GM12878 (cell line): ENCODE results near the gene CAMKK2. TPM values are rescaled to one million over a fixed set of nuclear protein-coding genes. Genes with fewer than 3 reads are reported as not detected.

ENCODE experiments used
- ATAC-seq: fragments of 200-7000 bp; cut with Tn5 transposase; 3 replicates; pipeline ENCODE4 v1.9.1; 2020; ENCODE audit warnings: mild to moderate bottlenecking, moderate library complexity
- BruUV-seq: library from RNA; stranded (reverse); fragments of 400-500 nt; replicated peaks from 2 replicates; lab custom pipeline; 2021; lab: Mats Ljungman, UMichigan
- CTCF ChIA-PET: fragments of 300-600 bp; sonication (Branson Sonifier 250); formaldehyde crosslinking; extraction: SDS; loops from one replicate; lab custom pipeline; 2021; ENCODE audit warnings: inconsistent platforms; lab: Yijun Ruan, JAX
- POLR2A ChIA-PET: fragments of 350-600 bp; formaldehyde crosslinking; extraction: SDS; loops from one replicate; lab custom pipeline; 2021; ENCODE audit warnings: inconsistent platforms; lab: Charles Lee
- RAD21 ChIA-PET: fragments of 300-600 bp; sonication (Branson Sonifier 250); formaldehyde crosslinking; loops from one replicate; lab custom pipeline; 2023; ENCODE audit warnings: antibody characterized with exemption; ENCODE audit not compliant: unreplicated experiment; lab: Charles Lee
- SMC1A ChIA-PET: fragments of 300-600 bp; sonication (Branson Sonifier 250); formaldehyde crosslinking; loops from one replicate; lab custom pipeline; 2023; ENCODE audit not compliant: unreplicated experiment, uncharacterized antibody; lab: Charles Lee
- DNase-seq: peaks from one replicate; pipeline ENCODE4 v3.0.0-alpha.2; 2011; ENCODE audit warnings: low read depth, low spot score
- FAIRE-seq: peaks from 3 replicates; lab custom pipeline; 2011; peaks lifted over from hg19 to GRCh38; lab: Jason Lieb, UNC
- H2AFZ ChIP-seq: 2 replicates; pipeline ENCODE4 v1.6.0; 2011; ENCODE audit warnings: low read depth, low read length, control low read depth; ENCODE audit not compliant: control insufficient read depth
- H3K27ac ChIP-seq: 2 replicates; pipeline ENCODE4 v1.5.1; 2011; ENCODE audit warnings: control low read depth; ENCODE audit not compliant: control insufficient read depth, insufficient read depth
- H3K27me3 ChIP-seq, 2 experiments: replicated peaks in 1 of 2; 2 replicates each; pipeline versions ENCODE4 v1.6.0 to v1.6.1; 2011; ENCODE audit warnings: low read length in 1 of 2; ENCODE audit not compliant: control insufficient read depth in 2 of 2, insufficient read depth in 2 of 2
- H3K36me3 ChIP-seq, 2 experiments: 2 replicates each; pipeline ENCODE4 v1.5.1; 2011; ENCODE audit warnings: low read length in 1 of 2; ENCODE audit not compliant: control insufficient read depth in 2 of 2, insufficient read depth in 2 of 2
- H3K4me1 ChIP-seq: 2 replicates; pipeline ENCODE4 v1.6.1; 2011; ENCODE audit warnings: mild to moderate bottlenecking, low read length, moderate library complexity, mixed read lengths; ENCODE audit not compliant: control insufficient read depth, insufficient read depth
- H3K4me2 ChIP-seq: 2 replicates; pipeline ENCODE4 v1.6.0; 2011; ENCODE audit warnings: control low read depth; ENCODE audit not compliant: control insufficient read depth, insufficient read depth
- H3K4me3 ChIP-seq: fragments of 200-600 bp; sonication (generic); 2 replicates; pipeline ENCODE4 v1.5.1; 2016
- H3K79me2 ChIP-seq: 2 replicates; pipeline ENCODE4 v1.6.0; 2011; ENCODE audit warnings: low read length; ENCODE audit not compliant: control insufficient read depth, insufficient read depth
- H3K9ac ChIP-seq: 2 replicates; pipeline ENCODE4 v1.8.0; 2011; ENCODE audit warnings: low read length, control low read depth, mixed read lengths; ENCODE audit not compliant: control insufficient read depth, insufficient read depth
- H3K9me3 ChIP-seq: replicated peaks from 3 replicates; pipeline ENCODE4 v1.5.1; 2011; ENCODE audit warnings: mild to moderate bottlenecking, low read length; ENCODE audit not compliant: control insufficient read depth, insufficient read depth
- H4K20me1 ChIP-seq: 2 replicates; pipeline ENCODE4 v1.6.0; 2011; ENCODE audit not compliant: control insufficient read depth, insufficient read depth
- CHD1 ChIP-seq: IDR thresholded peaks from 2 replicates; pipeline ENCODE4 v1.6.1; 2012; ENCODE audit warnings: low read depth, low read length, improper control_type of control experiment
- MEF2B ChIP-seq: fragments of 450-650 bp; IDR thresholded peaks from 2 replicates; pipeline ENCODE4 v1.6.1; 2018; ENCODE audit warnings: mild to moderate bottlenecking, moderate library complexity; ENCODE audit not compliant: partially characterized antibody, poor library complexity, severe bottlenecking
- MYB ChIP-seq: fragments of 150-350 bp; IDR thresholded peaks from 2 replicates; pipeline ENCODE4 v1.6.1; 2014; ENCODE audit warnings: mild to moderate bottlenecking, low read depth, low read length, borderline replicate concordance
- NFYA ChIP-seq: IDR thresholded peaks from 2 replicates; pipeline ENCODE4 v1.6.1; 2011; ENCODE audit warnings: low read depth, mild to moderate bottlenecking, low read length, improper control_type of control experiment, borderline replicate concordance
- POLR2AphosphoS5 ChIP-seq: IDR thresholded peaks from 2 replicates; pipeline ENCODE4 v1.6.1; 2011; ENCODE audit warnings: mild to moderate bottlenecking, low read length, inconsistent platforms
- SIX5 ChIP-seq: IDR thresholded peaks from 2 replicates; pipeline ENCODE4 v1.6.1; 2011; ENCODE audit warnings: mild to moderate bottlenecking, low read depth, low read length, moderate library complexity; ENCODE audit not compliant: severe bottlenecking
- SREBF1 ChIP-seq: IDR thresholded peaks from 2 replicates; pipeline ENCODE4 v1.6.1; 2012; ENCODE audit warnings: mild to moderate bottlenecking, low read length
- TARDBP ChIP-seq: IDR thresholded peaks from 2 replicates; pipeline ENCODE4 v1.6.1; 2016; ENCODE audit warnings: borderline replicate concordance
- ZZZ3 ChIP-seq: IDR thresholded peaks from 2 replicates; pipeline ENCODE4 v1.6.1; 2011; ENCODE audit warnings: low read depth; ENCODE audit not compliant: control insufficient read depth, insufficient read length
- WGBS: methylation state at CpG from one replicate; pipeline ENCODE4 v1.1.6; 2016; ENCODE audit warnings: low lambda C conversion rate; ENCODE audit not compliant: insufficient replicate concordance, insufficient coverage; ENCODE audit errors: missing lambda C conversion rate; 5-methylcytosine and 5-hydroxymethylcytosine counted together
- in situ Hi-C: fragments of 300-500 bp; cut with MboI; formaldehyde crosslinking; loops from 9 replicates; pipeline ENCODE4 v1.14.3; 2018; ENCODE audit warnings: mixed read lengths
- intact Hi-C: fragments of 100-400 bp; cut with micrococcal nuclease; formaldehyde crosslinking; loops from one replicate; pipeline ENCODE4 v1.14.2; 2022; ENCODE audit not compliant: unreplicated experiment
- polyA plus RNA-seq, 11 experiments: library from polyadenylated mRNA; depleted of rRNA in 4 of 11; unstranded in 6 of 11; stranded (reverse) in 5 of 11; fragments of >200 nt; fragmentation: Nextera tagmentation in 4 of 11; fragmentation: Illumina TruSeq in 1 of 11; extraction: Ambion mirVana in 4 of 11; extraction: Trizol in 1 of 11; gene quantifications; 1 replicate in 1 of 11; 2 replicates in 10 of 11; pipeline versions ENCODE4 v1.2.1 to v1.2.3, GENCODE V29; 2011 to 2016; ENCODE audit warnings: inconsistent platforms in 2 of 11, missing spikeins in 2 of 11, low read depth in 1 of 11
- total RNA-seq, 4 experiments: library from RNA; depleted of rRNA in 3 of 4; stranded (reverse); fragments of >200 nt in 3 of 4; fragmentation: Illumina TruSeq in 1 of 4; extraction: Trizol in 1 of 4; gene quantifications; 2 replicates each; pipeline versions ENCODE4 v1.2.1 to v1.2.3, GENCODE V29; 2013 to 2021
- TF ChIP-seq, protein P1 (sequence below): IDR thresholded peaks from 2 replicates; pipeline ENCODE4 v1.6.1; 2012; ENCODE audit warnings: low read length, inconsistent platforms
- TF ChIP-seq, protein P2 (sequence below): IDR thresholded peaks from 2 replicates; pipeline ENCODE4 v1.6.1; 2011; ENCODE audit warnings: borderline replicate concordance, low read depth, mild to moderate bottlenecking, moderate library complexity, low read length; ENCODE audit not compliant: insufficient read depth, poor library complexity, severe bottlenecking
- TF ChIP-seq, protein P3 (sequence below), 3 experiments: IDR thresholded peaks in 2 of 3; conservative IDR thresholded peaks in 1 of 3; 2 replicates each; pipeline ENCODE4 v1.5.1; 2011; ENCODE audit warnings: low read depth in 3 of 3, low read length in 3 of 3, mild to moderate bottlenecking in 3 of 3, control low read depth in 2 of 3, moderate library complexity in 2 of 3, inconsistent platforms in 1 of 3, mixed read lengths in 1 of 3; ENCODE audit not compliant: control insufficient read depth in 2 of 3, insufficient read depth in 1 of 3; ENCODE audit errors: extremely low read depth in 1 of 3
- TF ChIP-seq, protein P4 (sequence below): fragments of 450-650 bp; IDR thresholded peaks from 2 replicates; pipeline ENCODE4 v1.6.1; 2017; ENCODE audit warnings: mild to moderate bottlenecking, moderate library complexity

The CAMKK2 gene
- total and polyA plus RNA-seq, 10 of the 15 experiments (the other 5 are each of a cell fraction or from before 2014, with no cell fraction given) = 5.2 to 40.6 (median 26.6) TPM

DNA sequence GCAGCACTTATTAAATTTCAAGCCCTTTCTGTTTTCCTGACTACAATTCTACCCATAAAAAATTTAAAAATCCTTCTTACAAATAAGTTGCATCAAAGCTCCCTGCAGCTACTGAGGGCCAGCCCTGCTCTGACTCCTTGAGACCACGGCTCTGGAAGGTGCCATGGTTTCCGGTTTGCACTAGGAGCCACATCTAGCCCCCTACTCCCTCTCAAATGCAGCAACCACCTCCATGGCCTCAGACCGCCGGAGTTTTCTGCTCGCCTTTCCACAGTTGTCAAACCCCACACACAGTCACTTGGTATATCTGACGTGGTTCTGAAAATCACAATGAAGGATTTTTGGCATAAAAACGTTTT is 56.5 kb downstream of the CAMKK2 start:
- 83% methylated on average over 7 of the region's 7 CpGs for WGBS
- Histone ChIP-seq H3K9me3 (no peaks in the 10 kb centered on the region), H3K36me3 (peaks cover 6% of the 10 kb centered on the region in 2 experiments; a peak in 3 of 4 replicates), H3K27ac (no peak overlapping the region), H3K4me3 (no peak overlapping the region), H4K20me1 (no peaks in the 10 kb centered on the region), H3K27me3 (no peaks in the 10 kb centered on the region), H3K4me2 (no peak overlapping the region), H3K4me1 (peaks cover 14% of the 10 kb centered on the region), H2AFZ (no peak overlapping the region), H3K79me2 (no peaks in the 10 kb centered on the region), H3K9ac (no peak overlapping the region)
- no TSS peak for BruUV-seq
- FAIRE-seq (no peak), ATAC-seq (no peak), DNase-seq (no peak)
- RAD21 ChIA-PET = interaction anchor here (0.8 to 0.9 kb wide), 2 partner anchors 55 to 66 kb away, joined by 3 to 4 read pairs; no protein-coding TSS in a partner anchor
- intact Hi-C loops (no loop called here), in situ Hi-C loops (no loop called here)
- CTCF ChIA-PET = interaction anchor here (1.4 to 2.2 kb wide), 2 partner anchors 10 to 56 kb away, joined by 3 to 19 read pairs; no protein-coding TSS in a partner anchor
- POLR2A ChIA-PET = interaction anchor here (0.6 to 3.5 kb wide), 2 partner anchors 12 to 110 kb away, joined by 3 to 16 read pairs; no protein-coding TSS in a partner anchor
- SMC1A ChIA-PET = interaction anchor here (0.5 to 2.6 kb wide), 4 partner anchors 8 to 106 kb away, joined by 3 to 15 read pairs (median 6); no protein-coding TSS in a partner anchor
- TF ChIP-seq NFYA (no peak), SREBF1 (no peak), TARDBP (no peak), CHD1 (no peak), SIX5 (no peak), POLR2AphosphoS5 (no peak), MEF2B (no peak), ZZZ3 (no peak), MYB (no peak)
- TF ChIP-seq, protein P1, sequence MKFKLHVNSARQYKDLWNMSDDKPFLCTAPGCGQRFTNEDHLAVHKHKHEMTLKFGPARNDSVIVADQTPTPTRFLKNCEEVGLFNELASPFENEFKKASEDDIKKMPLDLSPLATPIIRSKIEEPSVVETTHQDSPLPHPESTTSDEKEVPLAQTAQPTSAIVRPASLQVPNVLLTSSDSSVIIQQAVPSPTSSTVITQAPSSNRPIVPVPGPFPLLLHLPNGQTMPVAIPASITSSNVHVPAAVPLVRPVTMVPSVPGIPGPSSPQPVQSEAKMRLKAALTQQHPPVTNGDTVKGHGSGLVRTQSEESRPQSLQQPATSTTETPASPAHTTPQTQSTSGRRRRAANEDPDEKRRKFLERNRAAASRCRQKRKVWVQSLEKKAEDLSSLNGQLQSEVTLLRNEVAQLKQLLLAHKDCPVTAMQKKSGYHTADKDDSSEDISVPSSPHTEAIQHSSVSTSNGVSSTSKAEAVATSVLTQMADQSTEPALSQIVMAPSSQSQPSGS = no peak
- TF ChIP-seq, protein P2, sequence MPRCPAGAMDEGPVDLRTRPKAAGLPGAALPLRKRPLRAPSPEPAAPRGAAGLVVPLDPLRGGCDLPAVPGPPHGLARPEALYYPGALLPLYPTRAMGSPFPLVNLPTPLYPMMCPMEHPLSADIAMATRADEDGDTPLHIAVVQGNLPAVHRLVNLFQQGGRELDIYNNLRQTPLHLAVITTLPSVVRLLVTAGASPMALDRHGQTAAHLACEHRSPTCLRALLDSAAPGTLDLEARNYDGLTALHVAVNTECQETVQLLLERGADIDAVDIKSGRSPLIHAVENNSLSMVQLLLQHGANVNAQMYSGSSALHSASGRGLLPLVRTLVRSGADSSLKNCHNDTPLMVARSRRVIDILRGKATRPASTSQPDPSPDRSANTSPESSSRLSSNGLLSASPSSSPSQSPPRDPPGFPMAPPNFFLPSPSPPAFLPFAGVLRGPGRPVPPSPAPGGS = no peak
- TF ChIP-seq, protein P3, sequence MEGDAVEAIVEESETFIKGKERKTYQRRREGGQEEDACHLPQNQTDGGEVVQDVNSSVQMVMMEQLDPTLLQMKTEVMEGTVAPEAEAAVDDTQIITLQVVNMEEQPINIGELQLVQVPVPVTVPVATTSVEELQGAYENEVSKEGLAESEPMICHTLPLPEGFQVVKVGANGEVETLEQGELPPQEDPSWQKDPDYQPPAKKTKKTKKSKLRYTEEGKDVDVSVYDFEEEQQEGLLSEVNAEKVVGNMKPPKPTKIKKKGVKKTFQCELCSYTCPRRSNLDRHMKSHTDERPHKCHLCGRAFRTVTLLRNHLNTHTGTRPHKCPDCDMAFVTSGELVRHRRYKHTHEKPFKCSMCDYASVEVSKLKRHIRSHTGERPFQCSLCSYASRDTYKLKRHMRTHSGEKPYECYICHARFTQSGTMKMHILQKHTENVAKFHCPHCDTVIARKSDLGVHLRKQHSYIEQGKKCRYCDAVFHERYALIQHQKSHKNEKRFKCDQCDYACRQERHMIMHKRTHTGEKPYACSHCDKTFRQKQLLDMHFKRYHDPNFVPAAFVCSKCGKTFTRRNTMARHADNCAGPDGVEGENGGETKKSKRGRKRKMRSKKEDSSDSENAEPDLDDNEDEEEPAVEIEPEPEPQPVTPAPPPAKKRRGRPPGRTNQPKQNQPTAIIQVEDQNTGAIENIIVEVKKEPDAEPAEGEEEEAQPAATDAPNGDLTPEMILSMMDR (IDR thresholded peaks at IDR 0.05 in 2 of 3, conservative IDR thresholded peaks at IDR 0.05 in 1 of 3; ENCODE audit: control insufficient read depth in 2 of 3, extremely low read depth in 1 of 3, insufficient read depth in 1 of 3, low read depth in 3 of 3, low read length in 3 of 3) = no peak
- TF ChIP-seq, protein P4, sequence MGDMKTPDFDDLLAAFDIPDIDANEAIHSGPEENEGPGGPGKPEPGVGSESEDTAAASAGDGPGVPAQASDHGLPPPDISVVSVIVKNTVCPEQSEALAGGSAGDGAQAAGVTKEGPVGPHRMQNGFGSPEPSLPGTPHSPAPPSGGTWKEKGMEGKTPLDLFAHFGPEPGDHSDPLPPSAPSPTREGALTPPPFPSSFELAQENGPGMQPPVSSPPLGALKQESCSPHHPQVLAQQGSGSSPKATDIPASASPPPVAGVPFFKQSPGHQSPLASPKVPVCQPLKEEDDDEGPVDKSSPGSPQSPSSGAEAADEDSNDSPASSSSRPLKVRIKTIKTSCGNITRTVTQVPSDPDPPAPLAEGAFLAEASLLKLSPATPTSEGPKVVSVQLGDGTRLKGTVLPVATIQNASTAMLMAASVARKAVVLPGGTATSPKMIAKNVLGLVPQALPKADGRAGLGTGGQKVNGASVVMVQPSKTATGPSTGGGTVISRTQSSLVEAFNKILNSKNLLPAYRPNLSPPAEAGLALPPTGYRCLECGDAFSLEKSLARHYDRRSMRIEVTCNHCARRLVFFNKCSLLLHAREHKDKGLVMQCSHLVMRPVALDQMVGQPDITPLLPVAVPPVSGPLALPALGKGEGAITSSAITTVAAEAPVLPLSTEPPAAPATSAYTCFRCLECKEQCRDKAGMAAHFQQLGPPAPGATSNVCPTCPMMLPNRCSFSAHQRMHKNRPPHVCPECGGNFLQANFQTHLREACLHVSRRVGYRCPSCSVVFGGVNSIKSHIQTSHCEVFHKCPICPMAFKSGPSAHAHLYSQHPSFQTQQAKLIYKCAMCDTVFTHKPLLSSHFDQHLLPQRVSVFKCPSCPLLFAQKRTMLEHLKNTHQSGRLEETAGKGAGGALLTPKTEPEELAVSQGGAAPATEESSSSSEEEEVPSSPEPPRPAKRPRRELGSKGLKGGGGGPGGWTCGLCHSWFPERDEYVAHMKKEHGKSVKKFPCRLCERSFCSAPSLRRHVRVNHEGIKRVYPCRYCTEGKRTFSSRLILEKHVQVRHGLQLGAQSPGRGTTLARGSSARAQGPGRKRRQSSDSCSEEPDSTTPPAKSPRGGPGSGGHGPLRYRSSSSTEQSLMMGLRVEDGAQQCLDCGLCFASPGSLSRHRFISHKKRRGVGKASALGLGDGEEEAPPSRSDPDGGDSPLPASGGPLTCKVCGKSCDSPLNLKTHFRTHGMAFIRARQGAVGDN = no peak
